K562 (cell line): ENCODE results near the gene CHIC1. TPM values are rescaled to one million over a fixed set of nuclear protein-coding genes. Genes with fewer than 3 reads are reported as not detected.
"Not testable (repeated sequence)": the region's sequence is repeated elsewhere in the genome, so short reads cannot be mapped to it uniquely, and the experiment has no call there.

Experiments used
- ATAC-seq: fragments of 200-7000 bp; cut with Tn5 transposase; 3 replicates; pipeline ENCODE4 v1.9.1; 2020; ENCODE audit warnings: moderate library complexity
- BruUV-seq: library from RNA; stranded (reverse); fragments of 400-500 nt; replicated peaks from 2 replicates; lab custom pipeline; 2021; lab: Mats Ljungman, UMichigan
- CTCF ChIA-PET: fragments of 300-600 bp; formaldehyde crosslinking; extraction: SDS; loops from one replicate; lab custom pipeline; 2021; ENCODE audit warnings: low intra/inter-chr PET ratio; lab: Yijun Ruan, JAX
- POLR2A ChIA-PET: fragments of 300-600, 350-650 bp; sonication (Branson Sonifier 250); formaldehyde crosslinking; extraction: SDS; loops from one replicate; lab custom pipeline; 2021; ENCODE audit warnings: antibody characterized with exemption, inconsistent platforms; lab: Yijun Ruan, JAX
- DNase-seq, 4 experiments: peaks; one replicate each; pipeline versions ENCODE4 v3.0.0 to v3.0.0-alpha.2; 2011 to 2018; ENCODE audit warnings: low spot score in 3 of 4, mixed read lengths in 3 of 4; ENCODE audit errors: extremely low read depth in 1 of 4
- FAIRE-seq: peaks from 2 replicates; lab custom pipeline; 2011; peaks lifted over from hg19 to GRCh38; lab: Jason Lieb, UNC
- H2AFZ ChIP-seq: 2 replicates; pipeline ENCODE4 v1.6.0; 2011; ENCODE audit warnings: low read depth, low read length, control low read depth, inconsistent platforms
- H3K27ac ChIP-seq: fragments of 200-600 bp; 3 replicates; pipeline ENCODE4 v1.8.0; 2011; ENCODE audit warnings: low read depth, mild to moderate bottlenecking, control low read depth, inconsistent platforms, low read length, moderate library complexity, mixed read lengths; ENCODE audit errors: extremely low read depth
- H3K27me3 ChIP-seq, 2 experiments: fragments of 300-600 bp in 1 of 2; 2 replicates in 1 of 2; 3 replicates in 1 of 2; pipeline versions ENCODE4 v1.6.0 to v1.8.0; 2011; ENCODE audit warnings: inconsistent platforms in 2 of 2, low read length in 2 of 2, mild to moderate bottlenecking in 1 of 2, mixed read lengths in 1 of 2, moderate library complexity in 1 of 2; ENCODE audit not compliant: control insufficient read depth in 2 of 2, insufficient read depth in 2 of 2
- H3K36me3 ChIP-seq: fragments of 300-600 bp; 3 replicates; pipeline ENCODE4 v1.8.0; 2011; ENCODE audit warnings: mild to moderate bottlenecking, low read length, inconsistent platforms; ENCODE audit not compliant: control insufficient read depth, insufficient read depth
- H3K4me1 ChIP-seq, 2 experiments: fragments of 200-600 bp in 1 of 2; replicated peaks in 1 of 2; 2 replicates in 1 of 2; 3 replicates in 1 of 2; pipeline versions ENCODE4 v1.5.1 to v1.8.0; 2011; ENCODE audit warnings: inconsistent platforms in 2 of 2, low read length in 2 of 2, mild to moderate bottlenecking in 1 of 2, mixed read lengths in 1 of 2, moderate library complexity in 1 of 2; ENCODE audit not compliant: control insufficient read depth in 2 of 2, insufficient read depth in 2 of 2
- H3K4me2 ChIP-seq: 2 replicates; pipeline ENCODE4 v1.6.1; 2011; ENCODE audit warnings: low read length, control low read depth, inconsistent platforms, mixed read lengths; ENCODE audit not compliant: insufficient read depth
- H3K4me3 ChIP-seq: fragments of 200-600 bp; sonication (generic), shearing (Covaris generic); 2 replicates; pipeline ENCODE4 v1.5.1; 2016; ENCODE audit warnings: control low read depth, inconsistent platforms
- H3K79me2 ChIP-seq: fragments of 200-600 bp; 3 replicates; pipeline ENCODE4 v1.8.0; 2011; ENCODE audit warnings: low read length, inconsistent platforms; ENCODE audit not compliant: control insufficient read depth, insufficient read depth
- H3K9ac ChIP-seq, 2 experiments: 2 replicates each; pipeline versions ENCODE4 v1.6.0 to v1.6.1; 2011; ENCODE audit warnings: low read depth in 2 of 2, low read length in 2 of 2, control low read depth in 1 of 2, inconsistent platforms in 1 of 2, mild to moderate bottlenecking in 1 of 2, mixed read lengths in 1 of 2; ENCODE audit not compliant: insufficient read depth in 1 of 2
- H3K9me1 ChIP-seq: one replicate; pipeline ENCODE4 v1.6.0; 2011; ENCODE audit warnings: inconsistent platforms, mild to moderate bottlenecking, low read length, moderate library complexity; ENCODE audit not compliant: control insufficient read depth, insufficient read depth
- H3K9me3 ChIP-seq: replicated peaks from 2 replicates; pipeline ENCODE4 v1.5.1; 2011; ENCODE audit warnings: low read depth, low read length, inconsistent platforms; ENCODE audit not compliant: control insufficient read depth, insufficient read depth
- H4K20me1 ChIP-seq: replicated peaks from 2 replicates; pipeline ENCODE4 v1.6.1; 2011; ENCODE audit warnings: low read length, inconsistent platforms, mixed read lengths; ENCODE audit not compliant: control insufficient read depth, insufficient read depth
- DPF2 ChIP-seq: fragments of 450-650 bp; IDR thresholded peaks from 2 replicates; pipeline ENCODE4 v1.6.1; 2016
- HDGF ChIP-seq: fragments of 450-650 bp; IDR thresholded peaks from 2 replicates; pipeline ENCODE4 v1.6.1; 2016
- HMG20A ChIP-seq: fragments of 450-650 bp; formaldehyde crosslinking; conservative IDR thresholded peaks from 2 replicates; pipeline ENCODE4 v1.4.0; 2020; ENCODE audit warnings: mild to moderate bottlenecking, mixed read lengths
- KLF10 ChIP-seq: fragments of 250-450 bp; sonication (Bioruptor Pico); IDR thresholded peaks from 2 replicates; pipeline ENCODE4 v1.6.1; 2021; ENCODE audit warnings: matching md5 sums
- MCM2 ChIP-seq: fragments of 450-650 bp; IDR thresholded peaks from 2 replicates; pipeline ENCODE4 v1.6.1; 2017; ENCODE audit warnings: low read depth, mild to moderate bottlenecking
- NR2C1 ChIP-seq, 2 experiments: fragments of 450-650 bp; IDR thresholded peaks; 2 replicates each; pipeline ENCODE4 v1.6.1; 2017; ENCODE audit warnings: mild to moderate bottlenecking in 2 of 2, antibody characterized with exemption in 1 of 2, inconsistent platforms in 1 of 2, missing compliant biosample characterization in 1 of 2, missing genetic modification characterization in 1 of 2
- TCF7 ChIP-seq: sonication (generic); IDR thresholded peaks from 2 replicates; pipeline ENCODE4 v1.6.1; 2016; ENCODE audit warnings: antibody characterized with exemption, borderline replicate concordance
- ZNF561 ChIP-seq: fragments of 450-650 bp; formaldehyde crosslinking; conservative IDR thresholded peaks from 2 replicates; pipeline ENCODE4 v1.4.0; 2020; ENCODE audit warnings: mild to moderate bottlenecking, moderate library complexity
- ZNF830 ChIP-seq: fragments of 250-450 bp; sonication (Bioruptor Pico); IDR thresholded peaks from 2 replicates; pipeline ENCODE4 v1.5.0; 2021; ENCODE audit warnings: mild to moderate bottlenecking
- WGBS: fragments of 100-300 bp; shearing (Covaris generic); methylation state at CpG from one replicate; pipeline ENCODE4 v1.1.6; 2016; ENCODE audit warnings: low coverage, mixed read lengths; ENCODE audit not compliant: insufficient coverage; ENCODE audit errors: missing lambda C conversion rate; 5-methylcytosine and 5-hydroxymethylcytosine counted together
- in situ Hi-C: fragments of 300-500 bp; cut with MboI; formaldehyde crosslinking; loops from 4 replicates; pipeline ENCODE4 v1.15.0; 2018; ENCODE audit warnings: inconsistent platforms, mixed read lengths
- intact Hi-C: fragments of 100-400 bp; cut with micrococcal nuclease; formaldehyde crosslinking; loops from 2 replicates; pipeline ENCODE4 v1.14.2; 2022
- polyA plus RNA-seq, 8 experiments: library from polyadenylated mRNA; depleted of rRNA in 4 of 8; stranded (reverse) in 5 of 8; unstranded in 3 of 8; fragments of >200 nt; fragmentation: Nextera tagmentation in 2 of 8; fragmentation: Illumina TruSeq in 1 of 8; extraction: Ambion mirVana in 2 of 8; extraction: Trizol in 1 of 8; gene quantifications; 2 replicates each; pipeline versions ENCODE4 v1.2.1 to v1.2.3, GENCODE V29; 2011 to 2014; ENCODE audit warnings: inconsistent platforms in 1 of 8, missing spikeins in 1 of 8
- total RNA-seq, 7 experiments: library from RNA; depleted of rRNA in 6 of 7; stranded (reverse); fragments of >200 nt in 6 of 7; fragmentation: Illumina TruSeq in 2 of 7; extraction: Trizol in 2 of 7; gene quantifications; 2 replicates each; pipeline versions ENCODE4 v1.2.1 to v1.2.3, GENCODE V29; 2011 to 2021; ENCODE audit warnings: low replicate concordance in 1 of 7

Gene CHIC1
- total and polyA plus RNA-seq, 9 of the 15 experiments (the other 6 are each of a cell fraction or from before 2014, with no cell fraction given), result 0.10 to 1.5 (median 1.1) TPM

DNA sequence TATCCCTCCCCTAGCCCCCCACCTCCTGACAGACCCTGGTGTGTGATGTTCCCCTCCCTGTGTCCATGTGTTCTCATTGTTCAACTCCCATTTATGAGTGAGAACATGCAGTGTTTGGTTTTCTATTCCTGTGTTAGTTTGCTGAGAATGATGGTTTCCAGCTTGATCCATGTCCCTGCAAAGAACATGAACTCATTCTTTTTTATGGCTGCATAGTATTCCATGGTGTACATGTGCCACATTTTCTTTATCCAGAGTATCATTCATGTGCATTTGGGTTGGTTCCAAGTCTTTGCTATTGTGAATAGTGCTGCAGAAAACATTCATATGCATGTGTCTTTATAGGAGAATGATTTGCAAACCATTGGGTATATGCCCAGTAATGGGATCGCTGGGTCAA lies 34.8 kb downstream of the CHIC1 start:
- H3K4me1 ChIP-seq, H3K9me1 ChIP-seq, intact Hi-C loops, H3K4me3 ChIP-seq, in situ Hi-C loops, ATAC-seq, H3K4me2 ChIP-seq, H3K27ac ChIP-seq, H3K9ac ChIP-seq, FAIRE-seq, H3K79me2 ChIP-seq, H3K9me3 ChIP-seq, H3K27me3 ChIP-seq, H4K20me1 ChIP-seq, H2AFZ ChIP-seq, DNase-seq, CTCF ChIA-PET, H3K36me3 ChIP-seq, POLR2A ChIA-PET, BruUV-seq: not testable (repeated sequence)
- WGBS, result 56% methylated on average over 1 of the region's 1 CpG

DNA sequence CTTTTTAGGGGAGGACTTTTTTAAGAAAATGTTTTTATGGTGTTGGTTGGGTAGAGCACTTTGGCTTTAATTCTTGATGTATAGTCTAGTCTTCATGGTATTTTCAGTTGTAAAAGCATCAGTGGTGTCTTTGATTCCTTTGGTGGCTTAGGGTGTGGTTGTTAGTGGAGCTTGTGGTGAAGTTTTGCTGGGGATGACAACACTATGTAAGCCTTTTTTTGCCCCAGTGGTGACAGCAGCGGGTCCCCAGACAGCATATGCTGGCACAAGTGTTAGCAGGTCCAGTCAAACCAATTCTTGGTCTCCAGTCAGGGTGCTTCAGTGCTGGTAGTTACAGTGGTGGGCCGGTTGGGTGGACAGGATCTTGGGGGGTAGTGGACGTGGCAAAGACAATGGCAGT lies 52.0 kb downstream of the CHIC1 start:
- CTCF ChIA-PET, result no interaction called here

DNA sequence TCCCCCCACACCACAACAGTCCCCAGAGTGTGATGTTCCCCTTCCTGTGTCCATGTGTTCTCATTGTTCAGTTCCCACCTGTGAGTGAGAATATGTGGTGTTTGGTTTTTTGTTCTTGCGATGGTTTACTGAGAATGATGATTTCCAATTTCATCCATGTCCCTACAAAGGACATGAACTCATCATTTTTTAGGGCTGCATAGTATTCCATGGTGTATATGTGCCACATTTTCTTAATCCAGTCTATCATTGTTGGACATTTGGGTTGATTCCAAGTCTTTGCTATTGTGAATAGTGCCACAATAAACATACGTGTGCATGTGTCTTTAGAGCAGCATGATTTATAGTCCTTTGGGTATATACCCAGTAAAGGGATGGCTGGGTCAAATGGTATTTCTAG lies 78.7 kb downstream of the CHIC1 start:
- WGBS, result 0% methylated on average over 2 of the region's 2 CpGs
- CTCF ChIA-PET, H3K9ac ChIP-seq, H3K27ac ChIP-seq, ATAC-seq, H3K36me3 ChIP-seq, FAIRE-seq, in situ Hi-C loops, H3K4me2 ChIP-seq, POLR2A ChIA-PET, H3K9me1 ChIP-seq, H3K4me1 ChIP-seq, H3K9me3 ChIP-seq, H2AFZ ChIP-seq, H3K79me2 ChIP-seq, H3K4me3 ChIP-seq, H4K20me1 ChIP-seq, DNase-seq, BruUV-seq, intact Hi-C loops, H3K27me3 ChIP-seq: not testable (repeated sequence)

More for the DNA sequence above, 52.0 kb downstream of the CHIC1 start:
- Histone ChIP-seq H3K9me1 (no peaks in the 10 kb centered on the region), H4K20me1 (no peaks in the 10 kb centered on the region), H3K4me2 (no peak overlapping the region), H2AFZ (no peak overlapping the region), H3K27ac (no peak overlapping the region), H3K4me3 (no peak overlapping the region), H3K27me3 (no peaks in the 10 kb centered on the region), H3K36me3 (no peaks in the 10 kb centered on the region), H3K79me2 (no peaks in the 10 kb centered on the region), H3K4me1 (no peaks in the 10 kb centered on the region), H3K9me3 (peaks cover 2% of the 10 kb centered on the region; the same call in 1 of the 2 replicates), H3K9ac (no peak overlapping the region)
- POLR2A ChIA-PET, result no interaction called here
- FAIRE-seq, result no peak
- WGBS, result 0% methylated on average over 1 of the region's 3 CpGs
- intact Hi-C loops, result no loop called here
- ATAC-seq, result no peak
- no peak for TF ChIP-seq KLF10 (CRISPR knock-in tag)
- no peak for TF ChIP-seq ZNF561 (CRISPR knock-in tag)
- TF ChIP-seq DPF2, result no peak
- TF ChIP-seq HDGF, result no peak
- no peak for TF ChIP-seq MCM2
- TF ChIP-seq HMG20A (CRISPR knock-in tag), result no peak
- no peak for TF ChIP-seq TCF7
- no peak for TF ChIP-seq ZNF830 (CRISPR knock-in tag)
- no peak for TF ChIP-seq NR2C1 (IDR thresholded peaks at IDR 0.05)
- no peak for TF ChIP-seq NR2C1 (tag; IDR thresholded peaks at IDR 0.05)
- no TSS peak for BruUV-seq
- no peak for DNase-seq
- in situ Hi-C loops, result no loop called here
